GM19372 (cell line): ENCODE results near the gene RAMP1.
"Not testable (repeated sequence)": the region's sequence is repeated elsewhere in the genome, so short reads cannot be mapped to it uniquely, and the experiment has no call there.

Experiments
- ATAC-seq: cut with Tn5 transposase; IDR thresholded peaks from one replicate; pipeline ENCODE4 v1.9.1; 2021; ENCODE audit warnings: mild to moderate bottlenecking, low read depth, moderate library complexity; ENCODE audit not compliant: unreplicated experiment

The RAMP1 gene

DNA sequence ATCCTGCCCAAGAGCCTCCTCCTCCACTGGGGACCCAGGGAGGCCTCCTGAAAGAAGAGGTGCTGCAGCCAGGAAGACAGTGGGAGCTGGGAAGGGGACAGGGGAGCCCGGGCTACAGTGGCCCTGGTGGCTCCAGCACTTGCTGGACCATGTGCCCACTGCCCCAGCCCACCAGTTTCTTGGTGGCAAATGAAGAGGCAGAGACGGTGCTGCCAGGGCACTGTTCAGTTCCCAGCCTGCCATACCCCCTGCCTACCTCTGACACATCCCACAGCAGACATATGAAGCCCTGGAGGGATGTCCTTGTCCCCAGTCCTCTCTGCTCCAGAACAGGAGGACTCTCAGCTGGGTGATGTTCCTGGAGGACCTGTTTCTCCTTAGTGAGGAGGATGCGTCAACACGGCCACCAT is 3.7 kb downstream of the RAMP1 start:
- no peak for ATAC-seq

DNA sequence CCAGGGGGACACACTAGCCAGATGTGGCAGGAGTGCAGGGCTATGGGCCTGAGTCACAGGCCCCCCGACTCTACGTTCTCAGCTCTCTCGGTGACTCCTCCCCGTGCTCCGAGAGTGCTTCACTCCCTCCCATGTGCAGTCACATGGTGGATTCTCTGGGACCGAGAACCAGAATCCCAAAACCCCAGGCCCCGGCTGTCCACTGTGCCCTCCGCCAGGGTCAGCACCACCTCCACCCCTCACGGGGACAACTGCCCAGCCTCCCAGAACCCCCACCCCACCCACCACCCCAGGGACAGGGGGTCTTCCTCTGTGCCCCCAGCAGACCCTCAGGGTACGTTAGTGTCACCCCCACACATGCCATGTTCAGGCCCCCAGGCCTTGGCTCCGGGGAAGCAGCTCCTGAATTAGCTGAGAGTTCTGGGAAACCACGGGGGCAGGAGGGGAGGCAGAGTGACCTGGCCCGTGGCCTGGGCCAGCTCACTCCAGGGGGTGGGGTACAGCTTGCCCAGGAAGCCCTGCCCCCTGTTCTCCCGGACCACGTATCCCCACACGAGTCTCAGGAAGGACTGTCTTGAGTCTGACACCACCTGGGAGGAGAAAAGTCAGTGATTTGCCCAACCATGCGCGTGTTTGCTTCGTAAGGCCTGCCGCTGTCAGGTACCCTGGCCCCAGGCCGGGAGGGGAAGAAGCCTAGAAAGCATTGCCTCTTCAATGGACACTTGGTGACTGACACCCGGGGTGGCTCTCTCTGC is 4.4 kb downstream of the RAMP1 start:
- no peak for ATAC-seq

DNA sequence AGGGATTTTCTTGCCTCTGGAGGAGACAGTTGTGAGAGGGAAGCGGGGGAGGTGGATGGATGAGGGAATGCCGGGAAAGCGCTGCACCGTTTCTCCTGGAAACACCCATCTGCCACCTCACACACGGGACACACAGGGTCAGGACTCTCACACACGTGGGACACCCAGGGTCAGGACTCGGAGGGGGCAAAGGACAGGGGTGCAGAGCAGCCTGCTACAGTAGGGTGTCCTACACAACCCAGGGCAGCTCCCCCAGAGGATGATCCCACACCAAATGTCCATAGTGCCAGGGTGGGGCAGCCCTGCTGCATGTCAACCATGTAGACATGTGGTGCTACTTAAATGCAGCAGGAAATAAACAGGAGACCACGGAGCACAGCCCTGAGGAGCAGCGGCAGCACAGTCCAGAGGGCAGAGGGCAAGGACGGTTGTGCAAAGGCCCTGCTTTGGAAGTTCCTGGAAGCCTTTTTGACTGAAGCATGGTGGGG is 5.1 kb downstream of the RAMP1 start:
- ATAC-seq: no peak

DNA sequence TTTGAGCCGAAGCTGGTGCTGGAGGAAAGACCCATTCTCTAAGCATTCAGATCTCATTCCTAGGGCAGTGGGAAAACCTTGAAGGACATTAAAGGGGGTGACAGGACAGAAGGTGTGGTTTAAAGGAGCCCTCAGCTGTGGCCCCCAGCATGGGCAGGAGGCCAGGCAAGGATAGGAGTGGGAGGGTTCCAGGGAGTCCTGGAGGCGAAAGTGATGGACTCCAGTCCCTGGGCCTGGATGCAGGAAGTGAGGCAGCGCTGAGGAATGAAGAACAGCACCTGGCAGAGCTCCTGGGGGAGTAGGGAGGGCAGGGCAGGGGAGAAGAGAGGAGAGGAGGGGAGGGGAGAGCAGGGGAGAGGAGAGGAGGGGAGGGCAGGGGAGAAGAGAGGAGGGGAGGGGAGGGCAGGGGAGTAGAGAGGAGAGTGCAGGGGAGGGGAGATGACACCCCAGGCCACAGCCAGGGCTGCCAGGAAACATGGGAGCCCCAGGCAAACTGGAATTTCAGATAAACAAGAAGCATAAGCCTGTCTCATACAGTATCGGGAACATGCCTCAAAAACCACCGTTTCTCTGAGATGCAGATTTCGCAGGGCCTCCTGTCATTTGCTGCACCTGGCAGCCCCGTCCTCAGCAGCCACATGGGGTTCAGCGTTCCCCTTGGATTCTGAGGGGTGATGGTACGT is 5.7 kb downstream of the RAMP1 start:
- no peak for ATAC-seq

DNA sequence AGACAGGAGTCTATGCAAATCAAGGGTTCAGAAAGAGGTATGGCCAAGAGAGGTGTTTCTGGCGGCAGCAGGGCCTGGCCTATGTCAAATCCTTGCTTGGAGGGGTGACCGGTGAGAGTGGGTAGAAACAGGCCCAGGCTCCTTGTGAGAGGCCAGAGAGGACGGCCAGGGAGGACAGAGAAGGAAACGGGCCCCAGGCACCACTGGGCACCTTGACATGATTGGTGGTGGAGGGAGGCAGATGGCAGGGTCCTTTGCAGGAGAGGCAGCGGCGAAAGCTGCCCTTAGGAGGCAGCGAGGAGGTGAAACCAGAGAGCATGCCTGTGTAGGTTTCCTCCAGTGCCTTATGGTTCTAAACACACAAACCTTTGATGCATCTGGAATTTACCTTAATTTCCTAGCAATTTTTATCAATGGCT is 6.2 kb downstream of the RAMP1 start:
- no peak for ATAC-seq

DNA sequence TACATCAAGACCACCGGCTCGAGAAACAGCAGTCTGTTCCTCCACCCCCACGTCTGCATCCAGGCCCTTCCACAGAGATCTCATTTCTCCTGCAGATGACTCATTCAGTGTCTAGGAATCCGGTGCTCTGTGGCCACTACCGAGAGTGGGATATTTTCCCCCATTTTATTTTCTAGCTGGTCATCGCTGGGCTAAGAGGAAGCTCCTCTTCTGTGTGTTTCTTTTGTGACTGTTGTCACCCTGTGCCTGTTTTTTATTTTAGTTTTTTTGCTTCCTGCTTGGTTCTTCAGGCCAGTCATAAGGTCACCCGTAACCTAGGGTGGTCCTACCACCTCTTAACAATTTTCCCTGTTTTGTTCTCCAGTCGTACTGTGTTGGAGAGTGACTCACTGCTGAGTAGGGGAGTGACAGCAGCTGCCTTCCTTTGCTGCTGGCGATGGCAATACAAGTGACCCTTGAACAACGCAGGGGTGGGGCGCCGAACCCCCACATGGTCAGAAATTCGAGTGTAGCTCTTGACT is 6.7 kb downstream of the RAMP1 start:
- ATAC-seq: no peak

DNA sequence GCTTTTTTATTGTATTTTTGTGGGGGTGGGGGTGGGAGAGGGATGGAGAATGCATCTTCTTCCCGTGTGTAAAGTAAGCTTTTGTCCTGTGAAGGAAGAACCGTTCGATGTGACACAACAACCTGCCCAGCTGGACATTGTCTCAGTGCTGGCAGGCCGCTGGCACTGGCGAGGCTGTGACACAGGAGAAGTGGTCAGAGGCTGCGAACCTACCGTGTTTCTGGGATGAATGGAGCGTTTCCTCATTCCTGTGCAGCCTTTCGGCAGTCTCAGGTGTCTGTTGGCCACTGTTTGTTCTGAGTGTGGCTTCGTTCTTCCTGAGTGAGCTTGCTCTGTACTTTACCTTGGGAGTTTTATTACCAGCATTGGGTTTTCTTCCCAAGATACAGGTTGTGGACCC is 8.0 kb downstream of the RAMP1 start:
- no peak for ATAC-seq

DNA sequence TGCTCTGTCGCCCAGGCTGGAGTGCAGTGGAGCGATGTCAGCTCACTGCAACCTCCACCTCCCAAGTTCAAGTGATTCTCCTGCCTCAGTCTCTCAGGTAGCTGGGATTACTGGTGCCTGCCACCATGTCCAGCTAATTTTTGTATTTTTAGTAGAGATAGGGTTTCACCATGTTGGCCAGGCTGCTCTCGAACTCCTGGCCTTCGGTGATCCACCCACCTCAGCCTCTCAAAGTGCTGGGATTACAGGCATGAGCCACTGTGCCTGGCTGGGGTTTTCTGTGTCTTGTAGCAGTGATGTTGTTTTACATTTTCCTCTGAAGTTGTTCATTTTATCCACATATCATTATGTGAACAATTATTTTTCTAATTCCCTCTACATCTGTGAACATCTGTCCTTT is 8.7 kb downstream of the RAMP1 start:
- ATAC-seq: not testable (repeated sequence)

DNA sequence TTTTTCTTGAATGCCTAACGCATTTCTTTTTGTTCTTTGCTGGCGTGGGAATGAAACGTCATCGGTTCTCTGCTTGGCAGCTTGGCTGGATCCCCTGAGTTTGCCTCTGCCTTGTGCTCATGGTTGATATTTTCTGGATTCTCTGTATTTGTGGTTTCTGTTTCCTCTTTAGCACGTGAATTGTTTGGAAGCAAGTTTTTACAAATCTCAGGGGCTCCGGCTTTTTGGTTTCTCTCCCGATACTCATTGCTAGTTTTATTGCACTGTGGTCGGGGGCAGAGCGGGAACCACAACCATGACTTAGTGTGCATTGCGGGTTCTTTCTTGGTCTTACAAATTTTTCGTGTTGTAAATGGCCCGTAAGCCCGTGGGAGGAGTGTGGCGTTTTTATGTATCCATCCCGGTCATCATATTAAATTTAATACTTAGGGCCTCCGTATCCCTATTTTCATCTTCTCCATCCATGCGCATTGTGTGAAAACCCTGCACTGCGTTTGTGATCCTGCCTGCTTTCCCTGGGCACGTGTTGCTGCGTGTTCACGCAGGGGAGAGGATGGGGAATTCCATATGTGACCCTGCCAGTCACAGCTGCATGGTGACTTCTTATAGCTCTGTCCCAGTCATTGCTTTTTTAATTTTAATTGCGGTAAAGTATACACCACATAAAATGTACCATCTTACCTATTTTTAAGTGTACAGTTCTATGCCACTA is 9.4 kb downstream of the RAMP1 start:
- ATAC-seq: no peak

DNA sequence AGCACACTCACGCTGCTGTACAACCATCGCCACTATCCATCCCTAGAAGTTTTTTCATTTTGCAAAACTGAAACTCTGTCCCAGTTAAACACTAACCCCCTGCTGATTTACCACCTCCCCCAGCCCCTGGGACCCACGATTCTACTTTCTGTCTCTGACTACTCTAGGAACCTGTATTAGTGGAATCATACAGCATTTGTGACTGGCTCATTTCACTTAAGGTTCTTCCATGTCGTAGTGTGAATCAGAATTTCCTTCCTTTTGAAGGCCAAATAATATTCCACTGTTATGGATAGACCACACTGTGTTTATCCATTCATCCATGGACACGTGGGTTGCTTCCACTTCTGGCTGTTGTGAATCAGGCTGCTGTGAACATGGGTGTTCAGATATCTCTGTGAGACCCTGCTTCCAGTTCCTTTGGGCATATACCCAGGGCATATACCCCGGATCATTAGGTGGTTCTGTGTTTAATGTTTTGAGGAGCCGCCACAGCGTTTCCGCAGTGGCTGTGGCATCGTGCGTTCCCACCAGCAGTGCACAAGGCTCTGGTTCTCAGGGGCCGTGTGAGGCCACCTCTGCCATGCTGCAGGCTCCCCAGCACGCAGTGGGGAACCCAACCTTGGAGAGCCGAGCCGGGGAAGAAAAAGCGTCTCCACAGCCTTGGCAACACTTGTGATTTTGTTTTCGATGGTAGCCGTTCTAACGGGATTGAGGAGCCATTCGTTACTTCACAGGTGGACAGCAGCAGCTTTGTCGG is 10.1 kb downstream of the RAMP1 start:
- ATAC-seq: no peak

DNA sequence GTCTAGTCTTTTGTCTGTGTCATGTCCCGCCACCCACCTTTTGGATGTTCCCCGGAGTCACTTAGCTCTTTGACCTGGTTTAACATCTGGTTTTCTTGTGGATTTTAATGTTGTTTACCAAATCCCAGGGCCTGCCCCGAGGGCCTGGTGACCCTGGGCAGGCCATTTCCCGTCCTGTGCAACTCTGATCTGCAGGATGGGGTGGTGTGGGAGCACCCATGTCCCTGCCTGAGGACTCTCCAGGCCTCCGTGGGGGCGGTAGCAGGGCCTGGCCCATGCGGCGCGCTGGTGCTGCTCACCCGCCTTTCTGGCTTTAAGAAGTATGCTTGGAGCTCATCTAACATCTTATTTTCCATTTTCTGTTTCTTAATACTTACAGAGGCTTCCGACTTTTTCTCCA is 10.7 kb downstream of the RAMP1 start:
- ATAC-seq: no peak

DNA sequence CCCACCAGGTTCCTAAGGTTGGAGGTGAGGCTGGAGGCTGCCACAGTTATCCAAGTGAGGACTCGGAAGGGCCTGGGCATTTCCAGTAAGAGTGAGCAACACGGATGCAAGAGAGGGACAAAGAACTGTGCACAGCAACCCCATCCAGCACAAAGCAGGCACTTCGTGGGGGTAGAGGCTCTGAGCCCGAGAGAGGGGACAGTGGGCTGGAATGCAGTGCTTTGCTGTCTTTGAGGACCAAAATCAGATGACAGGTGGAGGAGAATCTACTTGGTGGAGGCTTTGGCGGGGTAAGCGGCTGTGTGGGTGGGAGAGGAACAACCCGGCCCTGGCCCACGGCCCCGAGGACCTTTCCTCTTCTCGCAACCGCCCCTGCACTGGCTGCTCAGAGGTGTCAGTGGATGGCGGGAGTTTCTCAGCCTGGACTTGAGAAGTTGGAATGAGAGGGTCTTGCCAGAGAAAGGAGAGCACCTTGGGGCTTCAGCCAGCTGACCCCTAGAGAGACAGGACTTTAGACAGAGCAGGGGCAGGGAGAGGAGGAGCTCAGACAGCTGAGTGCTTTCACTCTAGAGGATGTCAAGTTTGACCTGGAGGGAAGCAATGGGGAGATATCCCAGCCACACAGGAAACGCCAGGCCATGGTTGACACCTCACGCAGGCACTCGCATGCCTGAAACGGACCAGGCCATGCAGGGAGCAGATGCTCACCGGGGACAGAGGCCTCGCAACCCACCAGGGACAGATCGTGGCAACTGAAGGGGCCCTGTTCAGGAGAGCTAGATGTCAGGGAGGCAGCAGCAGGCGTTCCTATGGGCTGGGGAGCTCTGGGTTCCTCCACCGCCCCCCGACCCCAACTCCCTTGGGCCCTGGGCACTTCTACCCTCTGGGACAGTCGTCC is 11.6 kb downstream of the RAMP1 start:
- ATAC-seq: no peak

DNA sequence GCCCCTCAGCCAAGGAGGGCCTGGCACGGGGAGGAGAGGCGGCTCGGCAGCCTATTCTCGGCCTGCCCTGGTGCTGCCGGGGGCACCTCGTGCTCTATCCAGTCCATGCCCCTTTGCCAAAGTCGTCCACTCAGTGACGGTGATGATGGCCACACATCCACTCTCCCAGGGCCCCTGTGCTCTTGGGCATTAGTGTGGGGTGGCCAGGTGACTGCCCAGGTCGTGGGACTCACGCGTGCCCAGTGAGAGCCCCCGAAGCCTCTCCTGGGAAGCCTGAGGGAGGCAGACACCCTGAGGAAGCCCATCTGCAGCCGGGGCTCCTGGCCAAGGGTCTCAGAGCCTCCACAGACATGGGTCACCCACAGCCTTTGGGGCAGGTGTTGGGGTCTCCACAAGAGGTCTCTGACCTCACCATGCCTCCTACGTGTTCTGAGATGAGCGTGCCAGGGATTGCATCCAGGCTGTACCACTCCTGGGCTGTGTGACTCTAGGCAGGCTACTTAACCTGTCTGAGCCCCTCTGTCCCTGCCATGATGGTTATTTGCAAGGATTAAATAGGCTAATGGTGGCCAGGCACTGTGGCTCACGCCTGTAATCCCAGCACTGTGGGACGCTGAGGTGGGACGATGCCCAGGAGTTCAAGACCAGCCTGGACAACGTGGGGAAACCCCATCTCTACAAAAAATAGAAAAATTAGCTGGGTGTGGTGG is 12.9 kb downstream of the RAMP1 start:
- ATAC-seq: no peak

DNA sequence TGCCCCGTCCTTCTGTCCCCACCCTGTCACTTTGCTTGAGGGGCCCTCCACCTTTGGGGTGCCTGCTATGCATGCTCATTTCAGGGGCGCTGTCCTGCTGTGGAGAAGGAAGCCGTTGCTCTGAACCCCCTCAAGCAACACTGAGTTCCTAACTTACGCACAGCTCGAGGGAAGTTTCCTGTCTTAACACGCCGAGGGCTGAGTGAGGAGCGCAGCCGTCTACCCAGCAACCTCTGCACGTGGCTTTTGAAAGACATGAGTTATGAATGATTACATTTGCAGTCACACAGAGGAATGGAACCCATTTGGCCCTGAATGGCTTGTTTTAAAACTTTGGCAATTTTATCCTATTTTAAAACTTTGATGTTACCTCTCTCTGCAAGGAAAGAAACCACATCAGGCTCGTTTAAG is 14.0 kb downstream of the RAMP1 start:
- ATAC-seq: no peak

DNA sequence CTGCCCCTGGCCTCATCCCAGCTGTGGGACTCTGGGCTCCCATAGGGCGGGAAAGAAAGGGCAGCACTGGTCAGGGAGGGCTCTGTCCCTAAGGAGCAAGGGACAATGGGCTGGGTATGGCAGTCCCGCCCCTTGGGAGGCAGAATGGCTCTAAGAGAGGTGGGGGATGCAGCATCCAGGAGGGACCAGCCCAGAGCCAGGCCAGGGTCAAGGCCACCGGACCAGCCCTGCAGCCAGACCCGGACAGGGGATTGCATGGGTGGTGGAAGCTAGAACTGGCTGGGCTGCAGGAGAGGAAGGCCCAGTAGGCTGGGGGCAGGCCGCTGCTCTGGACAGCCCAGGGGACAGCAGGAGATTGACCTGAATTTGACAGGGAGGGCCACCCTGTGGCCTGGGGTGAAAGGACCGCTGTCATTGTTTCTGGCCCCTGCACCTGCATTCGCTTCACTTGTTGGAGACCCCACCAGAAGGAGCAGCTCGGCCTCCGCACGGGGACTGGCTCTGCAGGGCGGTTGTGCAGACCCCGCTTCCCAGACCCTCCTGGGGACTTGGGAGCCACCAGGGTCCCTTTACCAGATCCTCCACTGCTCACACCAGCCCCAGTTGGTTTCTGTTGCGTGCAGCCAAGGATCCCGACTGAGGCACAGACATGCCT is 14.6 kb downstream of the RAMP1 start:
- no peak for ATAC-seq

DNA sequence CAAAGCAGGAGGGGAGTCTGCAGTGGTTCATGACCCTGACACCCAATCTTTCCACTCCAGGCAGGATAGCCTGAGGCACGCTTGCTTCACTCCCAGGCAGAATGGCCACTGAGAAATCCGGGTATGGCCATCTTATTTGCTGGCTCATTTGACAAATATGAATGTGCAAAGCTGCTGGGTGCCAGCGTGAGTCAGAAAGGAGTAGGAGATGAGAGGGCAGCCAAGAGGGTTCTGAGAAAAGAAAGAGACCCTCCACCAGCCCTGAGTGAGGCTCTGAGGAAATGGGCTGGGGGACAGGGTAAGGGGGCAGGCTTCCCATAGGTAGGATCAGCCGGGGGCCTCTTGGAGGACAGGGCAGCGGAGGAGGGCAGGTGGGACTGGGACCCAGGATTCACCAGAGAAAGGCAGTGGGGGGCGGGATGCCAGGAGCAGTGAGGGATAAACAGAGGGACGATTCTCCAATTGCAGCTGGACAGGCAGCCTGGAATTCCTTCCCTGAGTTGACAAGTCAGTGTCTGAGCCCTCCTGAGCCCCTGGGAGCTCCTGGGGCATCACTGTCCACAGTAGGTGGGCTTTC is 15.2 kb downstream of the RAMP1 start:
- ATAC-seq: no peak

DNA sequence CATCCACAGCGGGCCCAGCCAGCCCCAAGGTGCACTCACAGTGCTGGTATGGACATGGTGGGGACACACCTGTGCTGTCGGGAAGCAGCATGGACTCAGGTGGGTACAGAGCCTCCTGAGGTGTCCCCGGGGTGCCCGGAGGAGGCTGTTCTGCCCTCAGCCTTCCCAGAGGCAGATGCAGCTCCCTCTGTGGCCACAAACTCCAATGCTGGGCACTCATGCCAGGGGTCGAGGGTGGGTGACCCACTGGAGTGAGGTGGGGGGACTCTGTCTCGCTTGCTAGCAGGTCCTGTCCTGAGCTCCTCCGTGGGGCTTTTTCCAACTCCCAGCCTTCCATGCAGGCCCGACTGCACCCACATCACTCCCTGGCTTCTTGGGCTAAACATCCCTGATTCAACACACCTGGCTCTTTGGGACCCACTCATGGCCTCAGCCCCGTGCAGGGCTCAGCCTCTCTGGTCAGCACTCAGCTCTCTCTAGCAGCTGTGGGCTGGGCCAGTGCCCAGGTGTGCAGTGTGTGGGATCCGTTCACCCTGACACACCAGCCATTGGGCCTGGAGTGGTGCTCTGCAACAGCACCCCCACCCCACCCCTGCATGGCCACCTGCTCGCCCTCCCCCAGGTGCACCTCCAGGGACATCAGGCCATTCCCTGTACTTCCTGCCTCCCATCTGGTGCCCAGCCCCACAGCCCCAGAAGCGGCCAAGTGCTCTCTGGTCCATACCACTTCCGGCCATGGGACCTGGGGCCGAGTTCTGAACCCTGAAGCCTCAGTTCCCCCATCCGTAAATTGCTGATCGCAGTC is 16.0 kb downstream of the RAMP1 start:
- no peak for ATAC-seq
